ENCODE measurements around the gene LTBP2.

GRCh38 chr14:74522740-74523139, 89.3 kb downstream of the LTBP2 start:
- TF ChIP-seq CTCF (IDR thresholded peaks at IDR 0.05; ENCODE audit: low read length) (no peak), EZH2phosphoT487 (IDR thresholded peaks at IDR 0.05; ENCODE audit: low read length) (no peak), EZH2 (optimal IDR thresholded peaks at IDR 0.05; ENCODE audit: low read depth, low read length) (no peak)

All from MM.1S (cell line).